Fibroblast of the aortic adventitia (primary cell): ENCODE results near the gene MYLK. TPM values are rescaled to one million over a fixed set of nuclear protein-coding genes. Genes with fewer than 3 reads are reported as not detected.

Experiments
- DNase-seq: peaks from one replicate; pipeline ENCODE4 v3.0.0-alpha.2; 2010; ENCODE audit warnings: low read depth
- H3K4me3 ChIP-seq: 2 replicates; pipeline ENCODE4 v1.5.1; 2011; ENCODE audit warnings: low read depth, mild to moderate bottlenecking, control low read depth, low read length, moderate library complexity
- CTCF ChIP-seq: IDR thresholded peaks from 2 replicates; pipeline ENCODE4 v1.5.1; 2011; ENCODE audit warnings: mild to moderate bottlenecking, low read length, control low read depth, inconsistent platforms; ENCODE audit not compliant: insufficient read depth
- total RNA-seq: library from RNA; depleted of rRNA; stranded (reverse); fragments of >200 nt; gene quantifications from 2 replicates; pipeline ENCODE4 v1.2.3, GENCODE V29; 2012; ENCODE audit warnings: low replicate concordance

Gene MYLK
- total RNA-seq, 1 donor = 74.7 TPM

GRCh38 chr3:123765475-123766128 lies 118.5 kb downstream of the MYLK start:
- peak; percentile 82 for DNase-seq
- H3K4me3 ChIP-seq = no peak overlapping the region
- TF ChIP-seq CTCF = no peak

GRCh38 chr3:123764647-123765046 lies 119.5 kb downstream of the MYLK start:
- no peak for TF ChIP-seq CTCF

GRCh38 chr3:123762805-123763204 lies 121.3 kb downstream of the MYLK start:
- no peak for DNase-seq
- no peak for TF ChIP-seq CTCF
- H3K4me3 ChIP-seq = no peak overlapping the region

More at GRCh38 chr3:123764647-123765046, 119.5 kb downstream of the MYLK start:
- no peak overlapping the region for H3K4me3 ChIP-seq
- DNase-seq = no peak

- no peak for DNase-seq
- no peak overlapping the region for H3K4me3 ChIP-seq
- TF ChIP-seq CTCF = no peak
Measured at GRCh38 chr3:123760817-123761216, 123.3 kb downstream of the MYLK start.

- H3K4me3 ChIP-seq = no peak overlapping the region
- DNase-seq = no peak
- TF ChIP-seq CTCF = no peak
Measured at GRCh38 chr3:123759871-123760270, 124.3 kb downstream of the MYLK start.

- DNase-seq = peak; percentile 79
- TF ChIP-seq CTCF = no peak
- H3K4me3 ChIP-seq = no peak overlapping the region
Measured at GRCh38 chr3:123759311-123759710, 124.8 kb downstream of the MYLK start.

GRCh38 chr3:123758081-123758564 lies 126.0 kb downstream of the MYLK start:
- H3K4me3 ChIP-seq = no peak overlapping the region
- DNase-seq = peak; percentile 33
- no peak for TF ChIP-seq CTCF
